Amniotic epithelial cell (primary cell): ENCODE data around the gene TMOD2.

Experiments
- DNase-seq: peaks from one replicate; pipeline ENCODE4 v3.0.0-alpha.2; 2010; ENCODE audit warnings: low read depth

TMOD2 gene

DNA sequence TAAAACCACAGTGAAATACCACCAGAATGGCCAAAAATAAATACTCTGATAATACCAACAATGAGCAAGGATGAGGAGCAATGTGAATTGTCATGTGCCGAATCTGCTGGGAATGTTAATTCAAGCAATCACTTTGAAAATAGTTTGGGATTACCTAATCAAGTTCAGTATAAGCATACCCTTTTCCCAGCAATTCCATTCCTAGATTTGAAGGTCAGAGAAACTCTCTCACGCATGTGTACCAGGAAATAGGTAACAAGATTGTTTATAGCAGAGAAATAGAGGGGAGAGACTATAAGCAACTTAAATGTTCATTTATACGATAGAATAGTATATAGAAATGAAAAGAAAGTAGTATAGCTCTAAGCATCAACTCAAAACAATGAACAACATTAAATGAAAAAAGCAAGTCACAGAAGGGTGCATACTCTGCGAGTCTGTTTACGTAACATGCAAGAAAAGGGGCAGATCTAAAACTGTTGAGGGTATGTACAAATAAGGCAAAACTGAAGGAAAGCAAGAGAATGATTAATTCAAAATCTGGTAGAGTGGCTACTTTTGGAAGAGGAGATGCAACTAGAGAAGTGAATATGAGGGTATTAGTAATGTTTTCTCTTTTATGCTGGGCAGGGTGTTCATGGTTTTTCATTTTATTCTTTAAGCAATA is 105.5 kb downstream of the TMOD2 start:
- no peak for DNase-seq

DNA sequence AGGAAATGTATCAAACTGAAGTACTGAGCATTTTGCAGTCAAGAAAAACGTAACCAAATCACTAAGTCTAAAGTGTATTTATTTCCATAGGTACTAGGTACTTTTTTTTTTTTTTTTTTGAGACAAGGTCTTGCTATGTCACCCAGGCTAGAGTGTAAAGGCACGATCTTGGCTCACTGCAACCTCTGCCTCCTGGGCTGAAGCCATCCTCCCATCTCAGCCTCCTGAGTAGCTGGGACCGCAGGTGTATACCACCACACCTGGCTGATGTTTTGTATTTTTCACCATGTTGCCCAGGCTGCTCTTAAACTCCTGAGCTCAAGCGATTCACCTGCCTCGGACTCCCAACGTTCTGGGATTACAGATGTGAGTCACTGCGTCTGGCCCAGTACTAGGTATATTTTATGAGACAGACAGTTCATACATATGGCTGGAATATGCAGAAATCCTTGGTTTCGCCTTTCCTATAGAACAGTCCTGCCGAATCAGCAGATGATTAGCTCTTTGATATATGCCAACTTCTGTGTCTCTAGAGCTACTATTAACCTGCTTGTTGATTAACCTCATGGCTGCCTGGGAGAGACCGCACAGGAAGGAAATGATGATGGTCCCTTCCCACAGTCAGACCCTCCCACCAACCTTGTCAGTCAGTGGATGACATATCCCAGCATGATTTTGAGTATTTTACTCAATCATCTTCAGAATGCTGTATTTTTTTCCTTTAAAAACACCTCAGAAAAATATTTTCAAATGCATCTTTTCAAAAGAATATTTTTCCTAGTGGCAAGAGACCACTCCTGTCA is 110.4 kb downstream of the TMOD2 start:
- DNase-seq: no peak

DNA sequence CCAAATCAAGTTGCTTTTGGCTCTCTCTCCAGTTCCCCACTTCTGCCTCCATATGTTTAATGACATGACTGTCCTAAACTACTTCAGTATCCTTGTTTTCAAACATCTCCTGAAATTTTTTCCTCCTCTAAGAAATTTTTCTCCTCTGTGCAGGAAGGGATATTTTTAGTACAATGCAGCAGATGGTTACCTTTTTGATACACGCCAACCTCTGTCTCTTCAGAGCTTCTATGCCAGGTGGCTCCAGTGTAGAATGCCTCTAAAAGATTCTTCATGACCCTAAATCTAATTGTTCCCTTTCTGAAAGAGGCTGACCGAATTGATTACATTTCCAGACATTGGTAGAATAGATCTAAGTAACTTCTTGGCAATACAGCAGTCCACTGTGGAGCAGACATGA is 111.7 kb downstream of the TMOD2 start:
- no peak for DNase-seq

DNA sequence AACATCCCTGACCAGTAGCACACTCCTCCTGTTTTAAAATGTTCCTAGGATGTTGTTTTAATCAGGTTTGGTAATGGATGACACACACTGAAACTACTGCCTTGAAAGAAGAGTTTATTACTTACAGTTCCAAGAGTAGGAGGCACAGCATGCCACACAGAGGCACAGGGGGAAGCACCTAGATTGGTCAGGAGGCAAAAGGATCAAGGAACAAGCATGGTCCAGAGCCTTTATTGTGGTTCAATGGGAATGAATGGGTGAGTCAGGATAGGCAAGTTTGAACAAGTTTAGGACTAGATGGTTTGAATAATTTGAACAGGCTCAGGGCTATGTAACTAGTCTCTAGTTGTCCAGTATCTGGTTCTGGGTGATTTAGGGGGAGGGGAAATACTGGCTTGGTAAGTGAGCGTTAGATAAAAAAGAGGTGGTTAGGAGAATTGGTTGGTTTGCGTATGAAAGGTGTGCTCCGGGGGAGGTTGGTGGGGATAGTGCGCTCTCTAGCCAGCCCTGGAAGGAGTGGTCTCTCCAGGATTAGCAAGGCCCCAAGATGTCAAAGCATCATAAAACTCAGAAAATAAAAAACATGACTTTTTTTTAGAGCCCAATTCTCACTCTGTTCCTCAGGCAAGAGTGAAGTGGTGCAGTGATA is 113.1 kb downstream of the TMOD2 start:
- DNase-seq: peak; percentile 26

DNA sequence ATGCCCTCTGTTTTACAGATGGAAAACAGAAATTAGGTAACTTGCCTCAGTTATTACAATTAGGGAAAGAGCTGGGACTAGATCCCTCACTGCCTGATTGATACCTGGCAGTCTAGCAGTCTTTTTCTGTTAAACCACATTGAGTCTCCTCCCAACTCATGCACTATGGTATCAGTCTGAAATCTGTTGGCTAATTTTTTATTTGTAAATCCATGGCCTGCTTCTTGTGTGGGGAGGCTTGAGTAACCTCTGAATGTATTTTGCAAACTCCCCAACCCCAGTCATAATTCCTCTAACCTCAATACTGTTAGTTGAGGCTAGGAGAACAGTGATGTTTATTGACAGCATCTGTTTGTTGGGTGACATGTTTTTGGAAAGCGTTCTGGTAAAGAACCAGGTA is 113.9 kb downstream of the TMOD2 start:
- DNase-seq: peak; percentile 25
